GM23338 (cell line): ENCODE measurements around the gene PPP2R2B.

Source experiments
- CTCF ChIP-seq, 2 experiments: fragments of 200-600 bp in 1 of 2; sonication (generic) in 1 of 2; conservative IDR thresholded peaks; 2 replicates each; pipeline versions ENCODE4 v1.5.1 to v1.6.1; 2016 to 2017; ENCODE audit warnings: antibody characterized with exemption in 2 of 2, low read depth in 2 of 2, mild to moderate bottlenecking in 2 of 2, moderate library complexity in 1 of 2
- EZH2 ChIP-seq: fragments of 200-600 bp; sonication (generic); IDR thresholded peaks from one replicate; pipeline ENCODE4 v1.8.0; 2017; ENCODE audit warnings: antibody characterized with exemption, mild to moderate bottlenecking, low read depth; ENCODE audit not compliant: unreplicated experiment
- REST ChIP-seq: IDR thresholded peaks from one replicate; pipeline ENCODE4 v1.6.1; 2018; ENCODE audit warnings: antibody characterized with exemption; ENCODE audit not compliant: unreplicated experiment

- TF ChIP-seq CTCF (conservative IDR thresholded peaks at IDR 0.05; ENCODE audit: low read depth in 2 of 2) (no peak), EZH2 (no peak), REST (no peak)
These were observed 310.4 kb downstream of the PPP2R2B start for GRCh38 chr5:146568161-146568560.
